ENCODE data around the gene FRZB. TPM values are rescaled to one million over a fixed set of nuclear protein-coding genes. Genes with fewer than 3 reads are reported as not detected.

Gene FRZB
- total RNA-seq, 4 donors from 2014 or later = 0.53 to 1.7 (median 0.57) TPM; not detected in 1

DNA sequence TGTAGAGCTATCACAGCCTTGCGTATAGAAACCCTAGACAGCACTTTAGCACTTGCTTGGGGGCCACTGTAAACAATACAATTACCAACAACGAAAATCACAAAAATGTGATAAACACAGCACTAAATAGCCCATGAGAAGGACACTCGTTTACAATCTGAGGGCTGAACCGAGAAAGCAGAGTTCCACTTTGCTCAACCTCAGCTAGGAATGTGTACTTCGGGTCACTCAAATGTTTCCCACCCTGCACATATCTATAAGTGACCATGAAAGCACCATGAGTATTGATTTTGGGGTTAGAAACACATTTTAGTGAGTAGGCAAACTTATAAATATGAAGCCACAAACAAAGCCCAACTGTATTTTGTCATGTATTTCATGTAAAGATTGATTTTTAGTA lies 62.3 kb downstream of the FRZB start:
- TF ChIP-seq, protein P1, sequence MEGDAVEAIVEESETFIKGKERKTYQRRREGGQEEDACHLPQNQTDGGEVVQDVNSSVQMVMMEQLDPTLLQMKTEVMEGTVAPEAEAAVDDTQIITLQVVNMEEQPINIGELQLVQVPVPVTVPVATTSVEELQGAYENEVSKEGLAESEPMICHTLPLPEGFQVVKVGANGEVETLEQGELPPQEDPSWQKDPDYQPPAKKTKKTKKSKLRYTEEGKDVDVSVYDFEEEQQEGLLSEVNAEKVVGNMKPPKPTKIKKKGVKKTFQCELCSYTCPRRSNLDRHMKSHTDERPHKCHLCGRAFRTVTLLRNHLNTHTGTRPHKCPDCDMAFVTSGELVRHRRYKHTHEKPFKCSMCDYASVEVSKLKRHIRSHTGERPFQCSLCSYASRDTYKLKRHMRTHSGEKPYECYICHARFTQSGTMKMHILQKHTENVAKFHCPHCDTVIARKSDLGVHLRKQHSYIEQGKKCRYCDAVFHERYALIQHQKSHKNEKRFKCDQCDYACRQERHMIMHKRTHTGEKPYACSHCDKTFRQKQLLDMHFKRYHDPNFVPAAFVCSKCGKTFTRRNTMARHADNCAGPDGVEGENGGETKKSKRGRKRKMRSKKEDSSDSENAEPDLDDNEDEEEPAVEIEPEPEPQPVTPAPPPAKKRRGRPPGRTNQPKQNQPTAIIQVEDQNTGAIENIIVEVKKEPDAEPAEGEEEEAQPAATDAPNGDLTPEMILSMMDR (IDR thresholded peaks at IDR 0.05) = no peak
- TF ChIP-seq POLR2A (IDR thresholded peaks at IDR 0.05) = no peak
- H3K4me1 ChIP-seq = no peaks in the 10 kb centered on the region
- H3K27ac ChIP-seq = no peak overlapping the region
- WGBS, 2 donors = 77 to 84% methylated on average over 5 of the region's 5 CpGs
- no peak for DNase-seq
- H3K4me3 ChIP-seq = no peak overlapping the region
- H3K27me3 ChIP-seq = no peaks in the 10 kb centered on the region
- no peaks in the 10 kb centered on the region for H3K9me3 ChIP-seq
- intact Hi-C loops (cut with DNase I) = no loop called here
- H3K36me3 ChIP-seq = no peaks in the 10 kb centered on the region

DNA sequence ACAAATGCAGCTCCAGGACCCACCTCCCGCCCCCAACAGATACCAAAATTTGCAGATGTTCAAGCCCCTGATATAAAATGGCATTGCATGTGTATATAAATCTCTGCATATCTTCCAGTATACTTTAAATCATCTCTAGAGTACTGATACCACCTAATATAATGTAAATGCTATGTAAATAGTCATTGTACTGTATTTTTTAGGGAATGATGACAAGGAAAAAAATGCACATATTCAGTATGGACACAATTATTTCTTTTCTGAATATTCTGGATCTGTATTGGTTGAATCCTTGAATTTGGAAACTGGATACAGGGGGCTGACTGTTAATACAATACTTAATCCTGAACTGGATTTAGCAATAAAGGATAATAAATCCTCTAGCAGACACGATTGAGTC lies 67.7 kb downstream of the FRZB start:
- WGBS, 2 donors = 54 to 67% methylated on average over 2 of the region's 2 CpGs
- intact Hi-C loops (cut with DNase I) = no loop called here

DNA sequence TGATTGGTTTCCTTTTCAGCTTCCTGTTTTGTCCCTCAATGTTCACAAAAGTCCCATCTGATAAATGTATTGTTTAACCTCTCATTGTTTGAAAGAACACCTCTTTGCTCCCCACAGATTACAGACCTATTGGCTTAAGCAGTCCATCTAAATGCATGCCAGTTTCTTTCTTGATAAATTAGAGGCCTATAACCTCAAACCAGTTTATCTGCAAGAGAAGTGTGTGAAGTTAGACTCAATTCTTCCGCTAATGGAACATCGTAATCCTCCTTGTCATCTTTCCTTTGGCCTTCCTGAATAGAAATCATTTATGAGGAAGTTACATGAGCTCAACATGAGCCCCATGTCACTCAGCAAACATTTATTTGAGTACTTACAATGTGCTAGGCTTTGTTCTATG lies 74.0 kb downstream of the FRZB start:
- TF ChIP-seq, protein P1 (IDR thresholded peaks at IDR 0.05) = no peak
- intact Hi-C loops (cut with DNase I) = no loop called here
- 78 to 81% methylated on average over 2 of the region's 2 CpGs for WGBS, 2 donors

More for the DNA sequence above, 67.7 kb downstream of the FRZB start:
- H3K27ac ChIP-seq = no peak overlapping the region
- no peaks in the 10 kb centered on the region for H3K9me3 ChIP-seq
- no peaks in the 10 kb centered on the region for H3K27me3 ChIP-seq
- no peak for TF ChIP-seq POLR2A (IDR thresholded peaks at IDR 0.05)
- TF ChIP-seq, protein P1 (IDR thresholded peaks at IDR 0.05) = no peak
- no peak overlapping the region for H3K4me3 ChIP-seq
- H3K36me3 ChIP-seq = no peaks in the 10 kb centered on the region
- DNase-seq = no peak
- H3K4me1 ChIP-seq = no peaks in the 10 kb centered on the region

DNA sequence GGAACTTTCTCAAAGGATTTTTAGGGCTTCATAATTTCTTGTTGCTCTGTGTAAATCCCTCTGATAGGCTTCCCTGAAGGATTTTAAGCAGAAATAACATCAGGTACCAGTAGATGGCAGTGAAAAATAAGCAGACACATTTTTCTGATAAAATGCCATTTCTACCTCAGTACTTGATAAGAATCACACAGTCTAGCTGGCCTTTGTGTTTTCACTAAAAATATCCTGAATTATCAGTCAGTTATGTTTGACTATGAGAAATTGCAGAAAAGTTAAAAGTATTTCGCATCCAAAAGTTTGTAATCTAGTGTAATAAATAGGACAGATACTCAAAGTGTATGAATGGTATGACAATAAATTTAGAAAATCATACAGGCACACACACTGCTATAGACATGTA lies 81.7 kb downstream of the FRZB start:
- TF ChIP-seq, protein P1 (IDR thresholded peaks at IDR 0.05) = peak in 3 of 6 experiments; percentile 24 to 35 (median 29)
- TF ChIP-seq POLR2A (IDR thresholded peaks at IDR 0.05) = no peak
- Histone ChIP-seq H3K9me3 (peaks cover 0 to 4% (median 0%) of the 10 kb centered on the region in 3 donors), H3K27me3 (no peaks in the 10 kb centered on the region), H3K4me3 (no peak overlapping the region), H3K27ac (no peak overlapping the region), H3K4me1 (no peaks in the 10 kb centered on the region), H3K36me3 (peaks cover 0 to 13% (median 0%) of the 10 kb centered on the region in 3 donors)
- intact Hi-C loops (cut with DNase I) = no loop called here
- WGBS, 2 donors = 93 to 94% methylated on average over 1 of the region's 1 CpG
- DNase-seq = no peak

More for the DNA sequence above, 74.0 kb downstream of the FRZB start:
- H3K9me3 ChIP-seq = no peaks in the 10 kb centered on the region
- no peaks in the 10 kb centered on the region for H3K36me3 ChIP-seq
- H3K27me3 ChIP-seq = no peaks in the 10 kb centered on the region
- H3K4me1 ChIP-seq = no peaks in the 10 kb centered on the region
- H3K4me3 ChIP-seq = no peak overlapping the region
- no peak overlapping the region for H3K27ac ChIP-seq
- no peak for DNase-seq

DNA sequence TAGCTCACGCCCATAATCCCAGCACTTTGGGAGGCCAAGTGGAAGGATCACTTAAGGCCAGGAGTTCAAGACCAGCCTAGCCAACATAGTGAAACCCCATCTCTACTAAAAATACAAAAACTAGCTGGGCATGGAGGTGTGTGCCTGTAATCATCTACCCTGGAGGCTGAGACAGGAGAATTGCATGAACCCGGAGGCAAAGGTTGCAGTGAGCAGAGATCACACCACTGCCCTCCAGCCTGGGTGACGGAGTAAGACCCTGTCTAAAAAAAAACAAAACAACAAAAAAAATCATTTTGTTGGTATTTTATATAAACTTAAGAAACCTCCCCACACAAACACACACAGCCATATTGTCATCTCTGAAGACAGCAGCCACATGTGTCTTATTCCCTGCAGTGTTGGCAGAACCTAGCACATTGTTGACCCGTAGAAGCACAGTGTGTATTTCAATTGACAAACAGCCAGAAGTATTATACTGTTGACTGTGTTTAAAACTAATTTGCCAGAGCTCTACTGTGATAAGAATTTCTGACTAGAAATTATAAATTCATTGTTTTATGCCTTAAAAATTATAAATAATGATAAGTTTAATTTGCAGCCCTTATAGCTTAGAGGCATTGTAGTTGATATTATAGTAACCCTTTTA lies 82.3 kb downstream of the FRZB start:
- H3K9me3 ChIP-seq = peaks cover 0 to 4% (median 0%) of the 10 kb centered on the region in 3 donors
- DNase-seq = no peak
- TF ChIP-seq, protein P1 (IDR thresholded peaks at IDR 0.05) = no peak
- TF ChIP-seq POLR2A (IDR thresholded peaks at IDR 0.05) = no peak
- no peak overlapping the region for H3K27ac ChIP-seq
- H3K27me3 ChIP-seq = no peaks in the 10 kb centered on the region
- no peaks in the 10 kb centered on the region for H3K4me1 ChIP-seq
- 83 to 87% methylated on average over 4 of the region's 4 CpGs for WGBS, 2 donors
- no peak overlapping the region for H3K4me3 ChIP-seq
- peaks cover 0 to 15% (median 0%) of the 10 kb centered on the region in 3 donors for H3K36me3 ChIP-seq
- intact Hi-C loops (cut with DNase I) = no loop called here

Small RNA genes within 50 kb of the gene (small RNA-seq; reads per million reads assigned to genes)
- 0 reads per million in 4 donors for gene RF00019
- gene RNU6-1122P = 0 reads per million in 4 donors

Other genes with a start within 250 kb of the FRZB start
- 10 to 100 TPM; 26.0 to 46.0 (median 32.3) TPM for gene DNAJC10, start 150.4 kb downstream of the FRZB start, total RNA-seq
- 100 to 1,000 TPM in 2 of 4 donors, 10 to 100 TPM in 2; 85.9 to 163 (median 117) TPM for gene NCKAP1, start 171.8 kb upstream of the FRZB start, total RNA-seq
- 1 to 10 TPM in 2 of 4 donors, under 1 TPM in 2; 0.27 to 1.5 (median 0.86) TPM for gene DUSP19, start 212.1 kb upstream of the FRZB start, total RNA-seq

Measured in esophagus squamous epithelium (tissue), 5 donors.